Inflammatory macrophage (primary cell): ENCODE measurements around the gene LRR1.

Experiments used
- DNase-seq, 2 donors: peaks; one replicate each; pipeline ENCODE4 v3.0.0-alpha.2; 2020 to 2022
- total RNA-seq, 18 experiments: gene quantifications; one replicate each; lab custom pipeline; 2026; ENCODE audit warnings: mixed read lengths in 6 of 18, inconsistent platforms in 2 of 18; lab: John Stamatoyannopoulos, UW

LRR1 gene
- 5.0 to 24.0 (median 13.3) reads per million in 18 experiments for total RNA-seq

GRCh38 chr14:49598485-49599300 is at the start of gene LRR1:
TSS of gene LRR1 (plus strand) at chr14:49598940. CDS start at chr14:49599021, 81 bp downstream.
- DNase-seq = peak; percentile 78 to 82

GRCh38 chr14:49549446-49549845 is 49.3 kb upstream of the LRR1 start:
- DNase-seq = no peak

GRCh38 chr14:49549881-49550280 is 48.9 kb upstream of the LRR1 start:
- DNase-seq = no peak

GRCh38 chr14:49550286-49551184 is 48.2 kb upstream of the LRR1 start:
- DNase-seq = no peak

- DNase-seq = no peak
Measured at GRCh38 chr14:49551569-49551968, 47.2 kb upstream of the LRR1 start.

- DNase-seq = no peak
Measured at GRCh38 chr14:49553106-49553505, 45.6 kb upstream of the LRR1 start.

GRCh38 chr14:49553892-49554291 is 44.8 kb upstream of the LRR1 start:
- no peak for DNase-seq

- DNase-seq = no peak
Measured at GRCh38 chr14:49559979-49560768, 38.6 kb upstream of the LRR1 start.

GRCh38 chr14:49566714-49567113 is 32.0 kb upstream of the LRR1 start:
- DNase-seq = no peak

- no peak for DNase-seq
Measured at GRCh38 chr14:49569281-49569680, 29.5 kb upstream of the LRR1 start.

- DNase-seq = no peak
Measured at GRCh38 chr14:49574038-49574437, 24.7 kb upstream of the LRR1 start.

- no peak for DNase-seq
Measured at GRCh38 chr14:49578141-49578540, 20.6 kb upstream of the LRR1 start.

GRCh38 chr14:49579841-49580240 is 18.9 kb upstream of the LRR1 start:
- no peak for DNase-seq

GRCh38 chr14:49581209-49582112 is 17.3 kb upstream of the LRR1 start:
- DNase-seq = no peak

- DNase-seq = no peak
Measured at GRCh38 chr14:49582113-49582977, 16.4 kb upstream of the LRR1 start.

- DNase-seq = no peak
Measured at GRCh38 chr14:49583629-49584028, 15.1 kb upstream of the LRR1 start.

- no peak for DNase-seq
Measured at GRCh38 chr14:49584058-49584457, 14.7 kb upstream of the LRR1 start.

- peak in 1 of 2 donors; percentile 2 for DNase-seq
Measured at GRCh38 chr14:49584981-49585640, 13.6 kb upstream of the LRR1 start.

- DNase-seq = peak; percentile 99 to 100
Measured at GRCh38 chr14:49585803-49586672, 12.7 kb upstream of the LRR1 start, which contains the start of gene RPS29. TSS of gene RPS29 (minus strand) at chr14:49586380. CDS start at chr14:49586346, 34 bp downstream.
